SK-N-DZ (cell line): ENCODE measurements around the gene CCDC91.
"Not testable (repeated sequence)": the region's sequence is repeated elsewhere in the genome, so short reads cannot be mapped to it uniquely, and the experiment has no call there.

Experiments
- DNase-seq: peaks from one replicate; pipeline ENCODE4 v3.0.0-alpha.2; 2015; ENCODE audit warnings: low spot score

Gene CCDC91

DNA sequence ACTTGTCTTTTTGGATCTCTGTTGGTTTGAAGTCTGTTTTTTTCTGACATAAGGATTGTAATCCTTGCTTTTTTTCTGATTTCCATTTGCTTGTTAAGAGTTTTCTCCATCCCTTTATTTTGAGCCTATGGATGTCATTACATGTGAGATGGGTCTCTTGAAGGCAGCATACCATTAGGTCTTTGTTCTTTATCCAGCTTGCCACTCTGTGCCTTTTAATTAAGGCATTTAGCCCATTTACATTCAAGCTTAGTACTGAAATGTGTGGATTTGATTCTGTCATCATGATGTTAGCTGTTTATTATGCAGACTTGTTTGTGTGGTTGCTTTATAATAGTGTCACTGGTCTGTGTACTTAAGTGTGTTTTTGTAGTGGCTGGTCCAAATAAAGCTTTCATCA is 100.0 kb downstream of the CCDC91 start:
- no peak for DNase-seq

- no peak for DNase-seq
Measured at GRCh38 chr12:28292699-28293098, 102.4 kb downstream of the CCDC91 start.

GRCh38 chr12:28294300-28294699 is 104.0 kb downstream of the CCDC91 start:
- DNase-seq: no peak

- no peak for DNase-seq
Measured at GRCh38 chr12:28296287-28296686, 106.0 kb downstream of the CCDC91 start.

- DNase-seq: no peak
Measured at GRCh38 chr12:28303192-28303591, 112.9 kb downstream of the CCDC91 start.

DNA sequence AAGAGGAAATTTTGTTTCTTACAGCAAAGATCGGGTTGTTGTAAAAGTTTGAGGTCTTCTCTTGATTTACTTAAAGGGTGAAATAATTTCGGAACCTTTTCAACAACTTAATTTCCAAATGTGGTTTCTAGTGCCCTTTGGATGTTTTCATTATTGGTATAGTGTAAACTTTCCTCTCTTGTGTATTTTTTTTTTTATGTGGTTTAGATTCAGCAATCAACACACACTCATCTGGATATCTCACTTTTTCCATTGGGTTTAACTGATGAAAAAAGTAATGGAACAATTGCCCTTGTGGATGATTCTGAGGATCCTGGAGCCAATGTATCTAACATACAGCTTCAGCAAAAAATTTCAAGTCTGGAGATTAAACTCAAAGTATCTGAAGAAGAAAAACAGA is 116.3 kb downstream of the CCDC91 start:
- DNase-seq: no peak

DNA sequence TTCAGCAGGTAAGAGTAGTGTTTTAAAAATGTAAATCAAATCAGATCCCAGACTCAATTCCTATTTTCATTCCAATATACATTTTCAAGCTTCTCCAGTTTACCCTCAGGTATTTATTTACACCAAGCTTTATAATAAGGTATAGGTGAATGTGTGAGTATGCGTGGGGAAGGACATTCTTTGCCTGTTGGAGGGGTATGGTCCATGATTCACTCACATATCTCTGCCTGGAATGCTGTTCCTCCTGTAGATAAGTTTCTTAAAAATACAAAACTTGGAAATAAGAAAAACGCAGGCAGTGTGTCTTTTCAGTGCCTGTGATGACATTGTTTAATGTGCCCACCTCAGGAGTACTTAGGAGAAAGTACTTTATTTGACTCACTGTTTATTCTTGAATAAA is 118.6 kb downstream of the CCDC91 start:
- no peak for DNase-seq

DNA sequence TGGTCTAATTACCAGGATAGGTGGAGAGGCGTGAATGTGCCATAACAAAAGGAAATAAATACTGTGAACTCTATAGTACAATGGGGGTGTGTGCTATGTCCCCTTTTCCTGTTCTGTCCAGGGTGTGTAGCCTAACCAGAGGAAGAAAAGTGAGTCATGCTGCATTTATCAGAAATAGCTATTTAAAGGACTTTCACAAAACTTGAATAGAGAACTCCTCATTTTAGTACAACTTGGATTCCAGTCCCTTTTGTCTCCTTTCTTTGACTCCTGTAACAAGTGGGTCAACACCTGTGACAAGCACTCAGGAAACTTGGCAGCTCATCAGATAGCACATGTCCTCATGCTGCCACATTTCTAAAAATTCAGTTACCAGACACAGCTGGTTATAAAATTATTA is 123.4 kb downstream of the CCDC91 start:
- no peak for DNase-seq

DNA sequence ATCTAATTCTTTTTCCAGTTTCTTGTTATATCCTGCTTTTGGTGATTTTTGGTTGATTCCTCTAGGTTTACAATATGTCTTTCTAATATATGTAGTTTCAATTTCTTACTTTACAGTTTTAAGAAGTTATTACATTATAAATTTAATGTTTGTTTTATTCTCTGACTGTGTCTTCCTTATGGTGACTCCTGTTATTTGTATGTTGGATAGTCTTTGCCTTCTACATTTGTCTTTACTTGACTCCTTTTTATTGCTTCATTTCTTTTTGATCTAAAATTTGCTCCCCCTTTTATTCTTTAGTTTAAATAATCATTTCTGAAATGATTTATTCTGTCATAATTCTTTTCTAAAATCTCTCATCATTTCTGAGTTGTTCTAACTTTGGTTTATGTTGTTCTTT is 125.8 kb downstream of the CCDC91 start:
- no peak for DNase-seq

GRCh38 chr12:28318273-28318672 is 128.0 kb downstream of the CCDC91 start:
- no peak for DNase-seq

DNA sequence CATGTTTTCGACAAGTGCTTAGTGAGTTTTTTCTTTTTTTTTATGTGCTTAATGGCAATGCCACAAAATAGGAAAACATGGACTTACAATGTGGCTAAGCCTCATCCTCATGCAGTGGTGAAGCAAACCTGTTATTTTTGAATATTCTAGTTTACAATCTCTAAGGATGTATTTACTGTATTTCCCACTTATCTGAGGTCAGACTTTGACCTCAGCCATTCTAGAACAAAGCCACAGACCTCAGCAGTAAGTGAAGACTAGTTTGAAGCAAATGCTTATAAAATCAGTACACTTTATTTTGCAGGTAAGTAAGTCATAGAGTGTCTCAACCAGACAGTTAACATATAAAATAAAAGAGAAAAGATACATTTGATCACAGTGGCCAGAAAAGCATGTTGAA is 130.1 kb downstream of the CCDC91 start:
- DNase-seq: no peak

GRCh38 chr12:28327722-28328121 is 137.5 kb downstream of the CCDC91 start:
- DNase-seq: no peak

- no peak for DNase-seq
Measured at GRCh38 chr12:28328967-28329366, 138.7 kb downstream of the CCDC91 start.

- DNase-seq: not testable (repeated sequence)
Measured at GRCh38 chr12:28329727-28330126, 139.5 kb downstream of the CCDC91 start.

DNA sequence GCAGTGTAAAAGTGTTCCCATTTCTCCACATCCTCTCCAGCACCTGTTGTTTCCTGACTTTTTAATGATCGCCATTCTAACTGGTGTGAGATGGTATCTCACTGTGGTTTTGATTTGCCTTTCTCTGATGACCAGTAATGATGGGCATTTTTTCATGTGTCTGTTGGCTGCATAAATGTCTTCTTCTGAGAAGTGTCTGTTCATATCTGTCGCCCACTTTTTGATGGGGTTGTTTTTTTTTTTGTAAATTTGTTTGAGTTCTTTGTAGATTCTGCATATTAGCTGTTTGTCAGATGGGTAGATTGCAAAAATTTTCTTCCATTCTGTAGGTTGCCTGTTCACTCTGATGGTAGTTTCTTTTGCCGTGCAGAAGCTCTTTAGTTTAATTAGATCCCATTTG is 140.0 kb downstream of the CCDC91 start:
- not testable (repeated sequence) for DNase-seq

DNA sequence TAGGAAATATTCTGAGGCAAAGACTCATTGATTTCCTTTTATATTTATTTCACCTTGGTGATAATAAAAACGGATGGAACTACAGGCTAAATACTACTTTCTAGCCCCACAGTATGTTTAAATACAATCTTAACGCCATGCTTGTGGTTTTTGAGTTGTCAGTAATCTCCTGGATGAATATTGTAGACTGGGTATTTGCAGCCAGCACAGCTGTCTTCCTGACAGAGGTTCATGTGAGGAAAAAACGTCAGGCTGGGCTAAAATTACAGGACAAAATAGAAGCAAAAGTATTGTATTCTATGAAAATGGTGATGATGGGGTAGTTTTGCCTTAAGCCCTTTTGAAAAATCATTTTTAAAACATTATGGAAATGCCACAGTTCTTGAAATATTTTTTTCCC is 140.9 kb downstream of the CCDC91 start:
- DNase-seq: no peak

- no peak for DNase-seq
Measured at GRCh38 chr12:28340261-28341045, 150.2 kb downstream of the CCDC91 start.

- DNase-seq: no peak
Measured at GRCh38 chr12:28343713-28344112, 153.5 kb downstream of the CCDC91 start.

GRCh38 chr12:28346567-28346966 is 156.3 kb downstream of the CCDC91 start:
- no peak for DNase-seq

- DNase-seq: no peak
Measured at GRCh38 chr12:28349196-28349595, 158.9 kb downstream of the CCDC91 start.

- no peak for DNase-seq
Measured at GRCh38 chr12:28350502-28350901, 160.2 kb downstream of the CCDC91 start.

DNA sequence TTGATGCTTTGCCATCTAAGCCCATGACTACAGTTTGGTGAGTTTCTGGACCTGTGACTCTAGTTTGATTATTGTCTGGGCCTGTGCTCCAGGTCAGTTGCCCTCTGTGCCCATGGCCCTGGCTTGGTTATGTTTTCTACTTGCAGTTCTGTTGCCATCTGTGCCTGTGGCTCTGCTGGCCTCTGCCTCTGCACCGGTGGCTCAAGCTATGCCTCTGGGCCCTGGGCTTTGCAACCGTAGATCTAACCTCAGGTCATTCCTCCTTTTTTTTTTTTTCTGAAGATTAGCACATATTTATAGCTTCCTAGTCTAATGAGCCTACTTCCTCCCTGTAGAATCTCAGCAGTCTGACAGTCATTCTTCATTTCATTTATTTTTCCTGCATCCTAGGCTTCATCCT is 161.2 kb downstream of the CCDC91 start:
- DNase-seq: no peak

- no peak for DNase-seq
Measured at GRCh38 chr12:28355161-28355560, 164.9 kb downstream of the CCDC91 start.

DNA sequence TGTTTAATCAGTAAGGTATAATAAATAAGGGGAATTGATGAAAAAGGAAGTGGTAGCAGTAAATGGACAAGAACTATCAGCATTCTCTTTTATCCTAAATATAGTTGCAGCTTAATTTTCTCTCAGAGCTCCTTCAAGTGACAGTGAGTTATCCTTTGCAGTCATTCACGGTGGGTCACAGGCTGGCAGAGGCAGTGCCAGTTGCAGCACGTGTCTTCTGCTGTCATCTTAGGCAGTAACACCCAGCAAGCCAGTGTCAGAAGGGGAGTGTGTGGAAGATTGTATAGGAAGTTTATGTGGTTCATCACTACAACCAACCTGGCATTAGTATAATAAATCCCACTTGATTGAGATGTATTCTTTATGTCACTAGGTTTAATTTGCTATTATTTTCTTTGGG is 170.0 kb downstream of the CCDC91 start:
- DNase-seq: no peak
